Gastroesophageal sphincter (tissue), 4 donors: ENCODE measurements around the gene C10orf143. TPM values are rescaled to one million over a fixed set of nuclear protein-coding genes. Genes with fewer than 3 reads are reported as not detected.

Experiments used
- ATAC-seq: fragments of 150-250 bp; one replicate; pipeline ENCODE4 v1.9.1; 2016; ENCODE audit warnings: mild to moderate bottlenecking, moderate library complexity
- H3K27ac ChIP-seq, 4 donors: fragments of 200-600 bp; sonication (generic) in 3 of 4; 1 replicate in 3 of 4; 2 replicates in 1 of 4; pipeline ENCODE4 v1.5.1; 2016 to 2019
- H3K27me3 ChIP-seq: fragments of 200-600 bp; sonication (generic); one replicate; pipeline ENCODE4 v1.5.1; 2019
- H3K36me3 ChIP-seq, 2 donors: fragments of 200-600 bp; sonication (generic); one replicate each; pipeline ENCODE4 v1.5.1; 2019; ENCODE audit warnings: control low read depth in 1 of 2
- H3K4me1 ChIP-seq, 3 donors: fragments of 200-600 bp; sonication (generic); 1 replicate in 2 of 3; 2 replicates in 1 of 3; pipeline ENCODE4 v1.5.1; 2016 to 2019; ENCODE audit warnings: control low read depth in 2 of 3
- H3K4me3 ChIP-seq, 2 donors: fragments of 200-600 bp; sonication (generic); one replicate each; pipeline ENCODE4 v1.5.1; 2019; ENCODE audit warnings: mild to moderate bottlenecking in 1 of 2, moderate library complexity in 1 of 2
- H3K9me3 ChIP-seq, 3 donors: fragments of 200-600 bp; sonication (generic); one replicate each; pipeline ENCODE4 v1.5.1; 2017 to 2019; ENCODE audit warnings: control low read depth in 2 of 3
- CTCF ChIP-seq, 4 experiments: fragments of 200-600 bp in 2 of 4; fragments of 450-650 bp in 2 of 4; sonication (generic) in 1 of 4; IDR thresholded peaks; one replicate each; pipeline ENCODE4 v1.5.1; 2017 to 2019; ENCODE audit warnings: antibody characterized with exemption in 4 of 4, mild to moderate bottlenecking in 2 of 4, moderate library complexity in 2 of 4
- EP300 ChIP-seq: sonication (generic); formaldehyde crosslinking; IDR thresholded peaks from one replicate; pipeline ENCODE4 v1.6.1; 2017; ENCODE audit warnings: antibody characterized with exemption, mild to moderate bottlenecking
- POLR2A ChIP-seq, 2 donors: fragments of 450-650 bp; IDR thresholded peaks; one replicate each; pipeline ENCODE4 v1.6.1; 2017; ENCODE audit warnings: antibody characterized with exemption in 2 of 2, mild to moderate bottlenecking in 2 of 2, moderate library complexity in 1 of 2
- POLR2AphosphoS5 ChIP-seq: sonication (generic); formaldehyde crosslinking; IDR thresholded peaks from one replicate; pipeline ENCODE4 v1.6.1; 2017; ENCODE audit warnings: antibody characterized with exemption
- WGBS, 2 donors: methylation state at CpG; one replicate each; pipeline ENCODE4 v1.1.5; 2018; ENCODE audit warnings: low coverage in 1 of 2; 5-methylcytosine and 5-hydroxymethylcytosine counted together
- total RNA-seq, 4 donors: library from RNA; depleted of rRNA; stranded (reverse); fragments of >200 nt; gene quantifications; one replicate each; pipeline ENCODE4 v1.1.0, GENCODE V29; 2016

Gene C10orf143
- total RNA-seq, 4 donors from 2014 or later: 1.1 to 5.4 (median 4.6) TPM

DNA sequence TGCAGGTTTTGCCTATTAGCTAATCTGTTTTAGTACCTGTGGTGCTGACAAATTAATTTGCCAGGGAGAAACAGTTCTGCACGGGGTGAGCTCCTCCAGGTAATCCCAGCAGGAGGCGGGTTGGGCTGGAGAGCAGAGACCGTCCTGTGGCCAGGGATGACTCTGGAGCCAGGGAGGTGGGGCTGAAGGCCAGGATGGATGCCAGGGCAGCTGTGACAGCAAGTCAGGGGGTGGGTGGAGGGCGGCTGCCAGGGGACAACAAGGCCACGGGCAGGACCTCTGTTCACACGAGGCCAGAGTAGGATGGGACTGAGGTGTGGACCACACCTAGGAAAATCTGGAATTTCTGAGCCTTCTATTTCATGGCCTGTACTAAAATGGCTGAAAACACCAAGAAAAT is 48.9 kb downstream of the C10orf143 start:
- WGBS, 2 donors: 89 to 100% methylated on average over 1 to 5 of the region's 6 CpGs
- H3K27ac ChIP-seq: no peak overlapping the region
- H3K36me3 ChIP-seq: peaks cover 0 to 28% of the 10 kb centered on the region in 2 donors
- no peaks in the 10 kb centered on the region for H3K9me3 ChIP-seq
- TF ChIP-seq POLR2AphosphoS5 (no peak), CTCF (IDR thresholded peaks at IDR 0.05) (no peak), EP300 (no peak), POLR2A (IDR thresholded peaks at IDR 0.05) (no peak)
- no peak overlapping the region for H3K4me3 ChIP-seq
- H3K4me1 ChIP-seq: no peaks in the 10 kb centered on the region
- ATAC-seq: no peak
- no peaks in the 10 kb centered on the region for H3K27me3 ChIP-seq

DNA sequence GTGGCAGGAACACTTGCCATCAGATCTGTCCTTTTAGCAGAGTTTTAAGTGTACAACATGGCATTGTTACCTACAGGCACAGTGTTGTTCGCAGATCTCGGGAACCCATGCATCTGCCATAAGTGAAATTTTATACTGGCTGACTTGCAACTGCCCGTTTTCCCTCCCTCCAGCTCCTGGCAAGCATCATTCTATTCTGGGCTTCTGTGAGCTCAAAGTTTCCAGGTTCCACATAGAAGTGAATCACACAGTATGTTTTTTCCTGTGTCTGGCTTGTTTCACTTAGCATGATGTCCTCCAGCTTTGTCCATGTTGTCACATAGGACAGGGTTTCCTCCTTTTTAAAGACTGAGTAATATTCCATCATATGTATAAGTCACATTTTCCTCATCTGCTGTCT is 56.6 kb downstream of the C10orf143 start:
- no peaks in the 10 kb centered on the region for H3K9me3 ChIP-seq
- no peak for ATAC-seq
- H3K36me3 ChIP-seq: no peaks in the 10 kb centered on the region
- TF ChIP-seq EP300: no peak
- no peak for TF ChIP-seq POLR2A (IDR thresholded peaks at IDR 0.05)
- no peak overlapping the region for H3K4me3 ChIP-seq
- no peak overlapping the region for H3K27ac ChIP-seq
- 79 to 100% methylated on average over 2 to 3 of the region's 3 CpGs for WGBS, 2 donors
- peaks cover 5% of the 10 kb centered on the region for H3K27me3 ChIP-seq
- H3K4me1 ChIP-seq: no peaks in the 10 kb centered on the region

DNA sequence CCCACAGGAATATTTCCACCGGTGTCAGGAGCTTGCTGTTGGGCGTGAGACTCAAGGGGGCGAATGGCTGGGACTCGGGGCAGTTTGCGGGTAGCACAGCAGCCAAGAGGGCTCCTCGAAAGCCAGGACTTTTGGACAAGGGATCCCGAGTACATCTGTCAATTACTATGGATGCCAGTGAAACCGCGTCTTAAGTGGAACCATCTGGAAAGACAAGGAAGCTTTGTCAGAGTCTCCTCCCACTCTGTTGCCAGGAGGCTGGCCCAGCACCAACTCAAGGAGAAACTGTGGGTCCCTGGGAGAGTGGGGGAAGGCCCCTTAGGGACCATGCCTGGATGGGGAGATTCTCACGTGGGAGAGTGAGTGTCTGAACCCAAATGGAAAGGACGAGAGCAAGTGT is 57.1 kb downstream of the C10orf143 start:
- no peaks in the 10 kb centered on the region for H3K9me3 ChIP-seq
- TF ChIP-seq EP300 (no peak), CTCF (IDR thresholded peaks at IDR 0.05) (no peak), POLR2AphosphoS5 (no peak), POLR2A (IDR thresholded peaks at IDR 0.05) (no peak)
- 70 to 83% methylated on average over 2 of the region's 11 CpGs for WGBS, 2 donors
- no peaks in the 10 kb centered on the region for H3K36me3 ChIP-seq
- H3K27me3 ChIP-seq: peaks cover 8% of the 10 kb centered on the region
- H3K4me1 ChIP-seq: no peaks in the 10 kb centered on the region
- H3K4me3 ChIP-seq: no peak overlapping the region
- no peak overlapping the region for H3K27ac ChIP-seq
- ATAC-seq: no peak

DNA sequence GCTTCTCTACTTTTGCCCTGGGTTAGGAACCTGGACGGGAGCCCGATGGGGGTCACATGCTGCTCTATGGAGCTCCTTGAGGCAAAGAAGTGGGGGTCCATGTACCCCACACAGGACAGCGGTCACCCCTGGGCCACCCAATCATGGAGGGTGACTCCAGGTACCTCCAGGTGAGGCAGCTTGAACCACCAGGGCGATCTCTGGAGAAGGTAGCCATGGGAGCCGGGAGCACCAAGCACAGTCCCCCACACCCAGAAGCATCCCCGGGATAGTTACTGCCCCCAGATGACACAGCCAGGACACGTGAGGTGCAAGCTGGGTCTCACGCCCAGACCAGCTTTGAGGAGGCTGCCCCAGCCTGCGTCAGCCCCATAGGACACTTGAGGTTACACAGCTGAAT is 58.4 kb downstream of the C10orf143 start:
- WGBS, 2 donors: 100% methylated on average over 1 of the region's 9 CpGs; no CpG with 5 or more reads in 1 of the 2 donors
- no peaks in the 10 kb centered on the region for H3K36me3 ChIP-seq
- ATAC-seq: no peak

GRCh38 chr10:130050721-130051120 is 59.9 kb downstream of the C10orf143 start:
- 73 to 75% methylated on average over 2 to 4 of the region's 12 CpGs for WGBS, 2 donors
- Histone ChIP-seq H3K9me3 (no peaks in the 10 kb centered on the region), H3K36me3 (no peaks in the 10 kb centered on the region), H3K27me3 (peaks cover 29% of the 10 kb centered on the region), H3K4me3 (no peak overlapping the region), H3K27ac (no peak overlapping the region), H3K4me1 (no peaks in the 10 kb centered on the region)
- TF ChIP-seq EP300: no peak
- no peak for TF ChIP-seq POLR2A (IDR thresholded peaks at IDR 0.05)
- no peak for TF ChIP-seq POLR2AphosphoS5
- no peak for TF ChIP-seq CTCF (IDR thresholded peaks at IDR 0.05)
- ATAC-seq: no peak

More for the DNA sequence above, 58.4 kb downstream of the C10orf143 start:
- no peak for TF ChIP-seq POLR2AphosphoS5
- TF ChIP-seq CTCF (IDR thresholded peaks at IDR 0.05): no peak
- TF ChIP-seq EP300: no peak
- no peak for TF ChIP-seq POLR2A (IDR thresholded peaks at IDR 0.05)
- no peak overlapping the region for H3K27ac ChIP-seq
- H3K4me3 ChIP-seq: no peak overlapping the region
- no peaks in the 10 kb centered on the region for H3K4me1 ChIP-seq
- no peaks in the 10 kb centered on the region for H3K9me3 ChIP-seq
- peaks cover 15% of the 10 kb centered on the region for H3K27me3 ChIP-seq
